Vagina (tissue), 2 donors: ENCODE data around the gene SENP3.

Source experiments
- CTCF ChIP-seq, 3 experiments: fragments of 450-650 bp in 2 of 3; fragments of 200-600 bp in 1 of 3; sonication (generic) in 1 of 3; IDR thresholded peaks; one replicate each; pipeline ENCODE4 v1.5.1; 2017 to 2019; ENCODE audit warnings: antibody characterized with exemption in 3 of 3, mild to moderate bottlenecking in 2 of 3, moderate library complexity in 2 of 3
- POLR2A ChIP-seq, 2 donors: fragments of 450-650 bp; IDR thresholded peaks; one replicate each; pipeline ENCODE4 v1.6.1; 2017; ENCODE audit warnings: antibody characterized with exemption in 2 of 2, mild to moderate bottlenecking in 2 of 2, moderate library complexity in 2 of 2
- POLR2AphosphoS5 ChIP-seq, 2 donors: sonication (generic); formaldehyde crosslinking; IDR thresholded peaks; one replicate each; pipeline ENCODE4 v1.9.0; 2017; ENCODE audit warnings: antibody characterized with exemption in 2 of 2, mild to moderate bottlenecking in 2 of 2, low read depth in 1 of 2; ENCODE audit not compliant: insufficient read depth in 1 of 2

DNA sequence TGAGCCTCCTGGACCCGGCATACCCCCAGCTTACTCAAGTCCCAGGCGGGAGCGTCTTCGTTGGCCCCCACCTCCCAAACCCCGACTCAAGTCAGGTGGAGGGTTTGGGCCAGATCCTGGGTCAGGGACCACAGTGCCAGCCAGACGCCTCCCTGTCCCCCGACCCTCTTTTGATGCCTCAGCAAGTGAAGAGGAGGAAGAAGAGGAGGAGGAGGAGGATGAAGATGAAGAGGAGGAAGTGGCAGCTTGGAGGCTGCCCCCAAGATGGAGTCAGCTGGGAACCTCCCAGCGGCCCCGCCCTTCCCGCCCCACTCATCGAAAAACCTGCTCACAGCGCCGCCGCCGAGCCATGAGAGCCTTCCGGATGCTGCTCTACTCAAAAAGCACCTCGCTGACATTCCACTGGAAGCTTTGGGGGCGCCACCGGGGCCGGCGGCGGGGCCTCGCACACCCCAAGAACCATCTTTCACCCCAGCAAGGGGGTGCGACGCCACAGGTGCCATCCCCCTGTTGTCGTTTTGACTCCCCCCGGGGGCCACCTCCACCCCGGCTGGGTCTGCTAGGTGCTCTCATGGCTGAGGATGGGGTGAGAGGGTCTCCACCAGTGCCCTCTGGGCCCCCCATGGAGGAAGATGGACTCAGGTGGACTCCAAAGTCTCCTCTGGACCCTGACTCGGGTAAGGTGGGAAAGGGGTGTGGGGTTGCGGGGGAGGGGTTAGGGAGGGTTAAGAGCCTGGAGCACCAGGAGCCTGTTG, 1.6 kb downstream of the SENP3 start:
- TF ChIP-seq POLR2A (IDR thresholded peaks at IDR 0.05) (no peak), CTCF (IDR thresholded peaks at IDR 0.05) (no peak), POLR2AphosphoS5 (IDR thresholded peaks at IDR 0.05; ENCODE audit: insufficient read depth in 1 of 2, low read depth in 1 of 2) (no peak)
